ENCODE results near the gene SLC7A11.

The SLC7A11 gene

GRCh38 chr4:138114434-138114833, 127.7 kb downstream of the SLC7A11 start:
- peak; percentile 35 for DNase-seq (ENCODE audit: low read depth)
- H3K4me3 ChIP-seq (ENCODE audit: low read depth, low read length), result no peak overlapping the region
- no peak for TF ChIP-seq CTCF (conservative IDR thresholded peaks at IDR 0.05; ENCODE audit: low read depth, low read length)
